ENCODE results near the gene FAAH2.

The FAAH2 gene

DNA sequence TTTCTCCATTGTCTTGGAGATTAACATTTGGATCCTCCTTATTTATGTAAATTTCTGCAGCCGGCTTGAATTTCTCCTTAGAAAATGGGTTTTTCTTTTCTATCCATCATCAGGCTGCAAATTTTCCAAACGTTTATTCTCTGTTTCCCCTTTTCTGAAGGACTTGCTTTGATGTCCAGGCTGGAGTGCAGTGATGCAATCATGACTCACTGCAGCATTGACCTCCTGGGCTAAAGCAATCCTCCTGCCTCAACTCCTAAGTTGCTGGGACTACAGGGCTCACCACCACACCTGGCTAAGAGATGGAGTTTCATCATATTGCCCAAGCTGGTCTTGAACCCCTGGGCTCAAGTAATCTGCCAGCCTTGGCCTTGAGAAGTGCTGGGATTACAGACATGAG is 161.3 kb downstream of the FAAH2 start:
- Mint-ChIP-seq H3K9me3 (ENCODE audit: low read depth) (no peaks in the 10 kb centered on the region), H3K27ac (no peak overlapping the region), H3K4me1 (ENCODE audit: low read depth) (no peaks in the 10 kb centered on the region), H3K4me3 (no peak overlapping the region), H3K36me3 (peaks cover 8% of the 10 kb centered on the region), H3K27me3 (no peaks in the 10 kb centered on the region)

GRCh38 chrX:57451426-57452020 is 165.0 kb downstream of the FAAH2 start:
- H3K4me3 Mint-ChIP-seq, result no peak overlapping the region
- H3K27ac Mint-ChIP-seq, result no peak overlapping the region
- peaks cover 9% of the 10 kb centered on the region for H3K36me3 Mint-ChIP-seq
- no peaks in the 10 kb centered on the region for H3K9me3 Mint-ChIP-seq (ENCODE audit: low read depth)
- no peaks in the 10 kb centered on the region for H3K27me3 Mint-ChIP-seq
- no peaks in the 10 kb centered on the region for H3K4me1 Mint-ChIP-seq (ENCODE audit: low read depth)

- Mint-ChIP-seq H3K27ac (no peak overlapping the region), H3K4me3 (no peak overlapping the region), H3K27me3 (no peaks in the 10 kb centered on the region), H3K9me3 (ENCODE audit: low read depth) (no peaks in the 10 kb centered on the region), H3K36me3 (peaks cover 9% of the 10 kb centered on the region), H3K4me1 (ENCODE audit: low read depth) (no peaks in the 10 kb centered on the region)
Observed at GRCh38 chrX:57453901-57454300, 167.4 kb downstream of the FAAH2 start.

DNA sequence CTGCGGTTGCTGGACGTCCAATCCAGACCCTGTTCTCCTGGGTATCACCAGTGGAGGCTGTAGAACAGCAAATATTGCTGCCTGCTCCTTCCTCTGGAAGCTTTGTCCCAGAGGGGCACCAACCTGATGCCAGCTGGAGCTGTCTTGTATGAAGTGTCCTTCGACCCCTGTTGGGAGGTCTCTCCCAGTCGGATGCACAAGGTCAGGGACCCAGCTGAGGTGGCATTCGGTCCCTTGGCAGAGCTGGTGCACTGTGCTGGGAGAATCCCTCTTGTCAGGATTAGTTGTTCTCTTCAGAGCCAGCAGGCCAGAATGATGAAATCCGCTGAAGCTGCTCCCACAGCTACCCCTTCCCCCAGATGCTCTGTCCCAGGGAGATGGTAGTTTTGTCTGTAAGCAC is 195.0 kb downstream of the FAAH2 start:
- peaks cover 10% of the 10 kb centered on the region for H3K9me3 Mint-ChIP-seq (ENCODE audit: low read depth)
- H3K27me3 Mint-ChIP-seq, result no peaks in the 10 kb centered on the region
- no peaks in the 10 kb centered on the region for H3K36me3 Mint-ChIP-seq
- H3K4me3 Mint-ChIP-seq, result no peak overlapping the region
- no peaks in the 10 kb centered on the region for H3K4me1 Mint-ChIP-seq (ENCODE audit: low read depth)
- no peak overlapping the region for H3K27ac Mint-ChIP-seq

DNA sequence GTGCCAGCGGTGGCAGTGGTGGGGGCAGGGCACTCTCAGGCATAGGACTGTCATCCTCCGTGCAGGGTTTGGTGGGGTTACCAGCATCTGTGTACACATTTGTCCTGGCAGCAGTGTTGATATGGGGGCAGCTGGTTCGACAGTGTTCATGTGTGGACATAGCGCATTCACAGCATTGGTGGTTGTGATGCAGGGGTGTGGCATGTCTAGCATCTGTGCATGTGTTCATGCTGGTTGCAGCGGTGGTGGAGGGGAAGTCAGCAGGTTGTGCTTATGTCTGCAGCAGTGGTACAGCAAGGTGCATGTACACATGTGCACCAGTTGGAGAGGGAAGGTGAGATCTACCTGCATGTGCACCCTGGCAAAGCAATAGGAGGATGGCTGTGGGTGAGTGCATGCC is 230.0 kb downstream of the FAAH2 start:
- Mint-ChIP-seq H3K9me3 (ENCODE audit: low read depth) (no peaks in the 10 kb centered on the region), H3K36me3 (no peaks in the 10 kb centered on the region), H3K27me3 (peaks cover 8% of the 10 kb centered on the region), H3K27ac (no peak overlapping the region), H3K4me1 (ENCODE audit: low read depth) (no peaks in the 10 kb centered on the region), H3K4me3 (no peak overlapping the region)

DNA sequence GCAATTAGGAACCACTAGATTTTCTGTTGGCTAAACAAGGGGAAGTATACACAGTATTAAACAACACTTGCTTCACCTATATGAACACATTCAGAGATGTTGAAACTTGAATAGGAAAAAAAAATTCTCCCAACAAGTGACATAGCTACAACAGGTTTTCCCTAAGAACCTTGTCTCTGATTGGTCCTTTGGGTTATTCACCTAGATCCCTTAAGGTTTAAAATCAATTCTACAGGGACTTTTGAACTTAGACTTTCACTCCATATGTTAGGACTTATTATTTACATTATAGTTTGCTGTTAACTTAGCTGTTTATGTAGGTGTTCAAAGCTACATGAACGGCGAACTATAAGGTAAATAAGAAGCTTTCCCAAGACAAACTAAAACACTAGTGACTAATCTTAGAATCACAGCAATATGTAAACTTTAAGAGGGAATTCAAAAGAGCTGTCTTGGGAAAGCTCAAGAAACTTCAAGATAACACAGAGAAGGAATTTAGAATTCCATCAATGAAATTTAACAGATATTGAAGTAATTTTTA is 233.1 kb downstream of the FAAH2 start:
- Mint-ChIP-seq H3K36me3 (no peaks in the 10 kb centered on the region), H3K27me3 (peaks cover 8% of the 10 kb centered on the region)

GRCh38 chrX:57528670-57529255 is 242.3 kb downstream of the FAAH2 start:
- Mint-ChIP-seq H3K4me3 (no peak overlapping the region), H3K9me3 (ENCODE audit: low read depth) (no peaks in the 10 kb centered on the region), H3K4me1 (ENCODE audit: low read depth) (no peaks in the 10 kb centered on the region), H3K27me3 (no peaks in the 10 kb centered on the region), H3K36me3 (no peaks in the 10 kb centered on the region), H3K27ac (no peak overlapping the region)

More for the DNA sequence above, 233.1 kb downstream of the FAAH2 start:
- H3K9me3 Mint-ChIP-seq (ENCODE audit: low read depth), result no peaks in the 10 kb centered on the region
- H3K27ac Mint-ChIP-seq, result no peak overlapping the region
- H3K4me1 Mint-ChIP-seq (ENCODE audit: low read depth), result no peaks in the 10 kb centered on the region
- H3K4me3 Mint-ChIP-seq, result no peak overlapping the region

Data from activated naive CD8-positive, alpha-beta T cell (primary cell).